Measurements from ENCODE around the gene MEGF6.
"Not testable (repeated sequence)": the region's sequence is repeated elsewhere in the genome, so short reads cannot be mapped to it uniquely, and the experiment has no call there.

MEGF6 gene

DNA sequence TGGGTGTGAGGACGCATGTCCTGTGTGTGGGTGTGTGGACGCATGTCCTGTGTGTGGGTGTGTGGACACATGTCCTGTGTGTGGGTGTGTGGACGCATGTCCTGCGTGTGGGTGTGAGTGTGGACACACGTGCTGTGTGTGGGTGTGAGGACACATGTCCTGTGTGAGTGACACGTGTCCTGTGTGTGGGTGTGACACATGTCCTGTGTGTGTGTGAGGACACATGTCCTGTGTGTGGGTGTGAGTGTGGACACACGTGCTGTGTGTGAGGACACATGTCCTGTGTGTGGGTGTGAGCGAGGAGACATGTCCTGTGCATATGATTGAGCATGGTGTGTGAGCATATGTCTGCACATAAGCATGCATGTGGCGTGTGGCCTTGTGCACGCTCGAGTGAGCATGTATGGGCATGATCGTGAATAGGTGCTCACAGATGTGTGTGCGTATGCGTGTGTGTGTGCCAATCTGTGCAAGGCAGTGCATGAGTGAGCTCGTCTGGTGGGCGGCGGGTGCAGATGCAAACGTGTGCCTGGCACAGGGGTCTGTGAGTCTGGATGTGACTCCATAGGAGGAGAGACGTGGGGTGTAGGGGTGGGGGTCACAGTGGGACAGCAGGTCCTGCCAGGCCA is 25.3 kb downstream of the MEGF6 start:
- no peak for DNase-seq (ENCODE audit: low read depth in 1 of 2, low spot score in 1 of 2)
- H3K4me3 ChIP-seq (replicated peaks; ENCODE audit: insufficient read depth, low read length), result no peak overlapping the region
- no peaks in the 10 kb centered on the region for H3K27me3 ChIP-seq (ENCODE audit: insufficient read depth, poor library complexity, severe bottlenecking)
- TF ChIP-seq, protein P1, sequence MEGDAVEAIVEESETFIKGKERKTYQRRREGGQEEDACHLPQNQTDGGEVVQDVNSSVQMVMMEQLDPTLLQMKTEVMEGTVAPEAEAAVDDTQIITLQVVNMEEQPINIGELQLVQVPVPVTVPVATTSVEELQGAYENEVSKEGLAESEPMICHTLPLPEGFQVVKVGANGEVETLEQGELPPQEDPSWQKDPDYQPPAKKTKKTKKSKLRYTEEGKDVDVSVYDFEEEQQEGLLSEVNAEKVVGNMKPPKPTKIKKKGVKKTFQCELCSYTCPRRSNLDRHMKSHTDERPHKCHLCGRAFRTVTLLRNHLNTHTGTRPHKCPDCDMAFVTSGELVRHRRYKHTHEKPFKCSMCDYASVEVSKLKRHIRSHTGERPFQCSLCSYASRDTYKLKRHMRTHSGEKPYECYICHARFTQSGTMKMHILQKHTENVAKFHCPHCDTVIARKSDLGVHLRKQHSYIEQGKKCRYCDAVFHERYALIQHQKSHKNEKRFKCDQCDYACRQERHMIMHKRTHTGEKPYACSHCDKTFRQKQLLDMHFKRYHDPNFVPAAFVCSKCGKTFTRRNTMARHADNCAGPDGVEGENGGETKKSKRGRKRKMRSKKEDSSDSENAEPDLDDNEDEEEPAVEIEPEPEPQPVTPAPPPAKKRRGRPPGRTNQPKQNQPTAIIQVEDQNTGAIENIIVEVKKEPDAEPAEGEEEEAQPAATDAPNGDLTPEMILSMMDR (IDR thresholded peaks at IDR 0.05; ENCODE audit: insufficient read depth, low read length), result no peak
- TF ChIP-seq, protein P2, sequence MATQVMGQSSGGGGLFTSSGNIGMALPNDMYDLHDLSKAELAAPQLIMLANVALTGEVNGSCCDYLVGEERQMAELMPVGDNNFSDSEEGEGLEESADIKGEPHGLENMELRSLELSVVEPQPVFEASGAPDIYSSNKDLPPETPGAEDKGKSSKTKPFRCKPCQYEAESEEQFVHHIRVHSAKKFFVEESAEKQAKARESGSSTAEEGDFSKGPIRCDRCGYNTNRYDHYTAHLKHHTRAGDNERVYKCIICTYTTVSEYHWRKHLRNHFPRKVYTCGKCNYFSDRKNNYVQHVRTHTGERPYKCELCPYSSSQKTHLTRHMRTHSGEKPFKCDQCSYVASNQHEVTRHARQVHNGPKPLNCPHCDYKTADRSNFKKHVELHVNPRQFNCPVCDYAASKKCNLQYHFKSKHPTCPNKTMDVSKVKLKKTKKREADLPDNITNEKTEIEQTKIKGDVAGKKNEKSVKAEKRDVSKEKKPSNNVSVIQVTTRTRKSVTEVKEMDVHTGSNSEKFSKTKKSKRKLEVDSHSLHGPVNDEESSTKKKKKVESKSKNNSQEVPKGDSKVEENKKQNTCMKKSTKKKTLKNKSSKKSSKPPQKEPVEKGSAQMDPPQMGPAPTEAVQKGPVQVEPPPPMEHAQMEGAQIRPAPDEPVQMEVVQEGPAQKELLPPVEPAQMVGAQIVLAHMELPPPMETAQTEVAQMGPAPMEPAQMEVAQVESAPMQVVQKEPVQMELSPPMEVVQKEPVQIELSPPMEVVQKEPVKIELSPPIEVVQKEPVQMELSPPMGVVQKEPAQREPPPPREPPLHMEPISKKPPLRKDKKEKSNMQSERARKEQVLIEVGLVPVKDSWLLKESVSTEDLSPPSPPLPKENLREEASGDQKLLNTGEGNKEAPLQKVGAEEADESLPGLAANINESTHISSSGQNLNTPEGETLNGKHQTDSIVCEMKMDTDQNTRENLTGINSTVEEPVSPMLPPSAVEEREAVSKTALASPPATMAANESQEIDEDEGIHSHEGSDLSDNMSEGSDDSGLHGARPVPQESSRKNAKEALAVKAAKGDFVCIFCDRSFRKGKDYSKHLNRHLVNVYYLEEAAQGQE (IDR thresholded peaks at IDR 0.05; ENCODE audit: insufficient replicate concordance, low read depth), result no peak
- TF ChIP-seq POLR2AphosphoS5 (IDR thresholded peaks at IDR 0.05; ENCODE audit: low read depth) (no peak), GABPA (IDR thresholded peaks at IDR 0.05; ENCODE audit: low read depth) (no peak), SPI1 (IDR thresholded peaks at IDR 0.05; ENCODE audit: borderline replicate concordance, low read depth) (no peak)
- H3K27ac ChIP-seq (replicated peaks), result no peak overlapping the region

DNA sequence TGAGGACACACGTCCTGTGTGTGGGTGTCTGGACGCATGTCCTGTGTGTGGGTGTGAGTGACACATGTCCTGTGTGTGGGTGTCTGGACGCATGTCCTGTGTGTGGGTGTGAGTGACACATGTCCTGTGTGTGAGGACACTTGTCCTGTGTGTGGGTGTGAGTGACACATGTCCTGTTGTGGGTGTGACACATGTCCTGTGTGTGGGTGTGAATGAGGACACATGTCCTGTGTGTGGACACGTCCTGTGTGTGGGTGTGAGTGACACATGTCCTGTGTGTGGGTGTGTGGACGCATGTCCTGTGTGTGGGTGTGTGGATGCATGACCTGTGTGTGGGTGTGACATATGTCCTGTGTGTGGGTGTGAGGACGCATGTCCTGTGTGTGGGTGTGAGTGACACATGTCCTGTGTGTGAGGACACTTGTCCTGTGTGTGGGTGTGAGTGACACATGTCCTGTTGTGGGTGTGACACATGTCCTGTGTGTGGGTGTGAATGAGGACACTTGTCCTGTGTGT is 25.9 kb downstream of the MEGF6 start:
- DNase-seq (ENCODE audit: low read depth in 1 of 2, low spot score in 1 of 2); H3K4me3 ChIP-seq (replicated peaks; ENCODE audit: insufficient read depth, low read length); H3K27ac ChIP-seq (replicated peaks); H3K27me3 ChIP-seq (ENCODE audit: insufficient read depth, poor library complexity, severe bottlenecking): not testable (repeated sequence)

DNA sequence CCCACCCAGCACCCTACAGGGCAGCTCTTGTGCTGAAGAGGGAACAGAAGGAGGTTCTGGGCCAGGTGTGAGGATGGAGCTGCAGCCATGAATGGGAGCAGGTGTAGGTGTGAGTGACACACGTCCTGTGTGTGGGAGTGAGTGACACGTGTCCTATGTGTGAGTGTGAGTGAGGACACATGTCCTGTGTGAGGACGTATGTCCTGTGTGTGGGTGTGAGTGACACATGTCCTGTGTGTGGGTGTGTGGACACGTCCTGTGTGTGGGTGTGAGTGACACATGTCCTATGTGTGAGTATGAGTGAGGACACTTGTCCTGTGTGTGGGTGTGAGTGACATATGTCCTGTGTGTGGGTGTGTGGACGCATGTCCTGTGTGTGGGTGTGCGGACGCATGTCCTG is 26.4 kb downstream of the MEGF6 start:
- DNase-seq (ENCODE audit: low read depth in 1 of 2, low spot score in 1 of 2), result no peak
- TF ChIP-seq, protein P2 (IDR thresholded peaks at IDR 0.05; ENCODE audit: insufficient replicate concordance, low read depth), result no peak
- TF ChIP-seq, protein P1 (IDR thresholded peaks at IDR 0.05; ENCODE audit: insufficient read depth, low read length), result no peak
- no peaks in the 10 kb centered on the region for H3K27me3 ChIP-seq (ENCODE audit: insufficient read depth, poor library complexity, severe bottlenecking)
- H3K27ac ChIP-seq (replicated peaks), result no peak overlapping the region
- no peak overlapping the region for H3K4me3 ChIP-seq (replicated peaks; ENCODE audit: insufficient read depth, low read length)

DNA sequence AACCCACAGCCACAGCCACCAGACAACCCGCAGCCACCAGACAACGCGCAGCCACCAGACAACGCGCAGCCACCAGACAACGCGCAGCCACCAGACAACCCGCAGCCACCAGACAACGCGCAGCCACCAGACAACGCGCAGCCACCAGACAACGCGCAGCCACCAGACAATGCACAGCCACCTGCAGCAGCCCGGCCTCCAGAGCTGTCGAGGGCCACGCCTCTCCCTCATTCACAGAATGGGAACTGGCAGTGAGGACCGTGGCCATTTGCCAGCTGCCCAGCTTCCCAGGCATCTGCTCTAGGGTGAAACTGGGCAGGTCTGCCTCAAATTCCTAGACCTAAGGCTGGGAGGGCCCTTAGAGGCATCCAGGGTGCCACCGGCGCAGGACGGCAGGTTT is 27.6 kb downstream of the MEGF6 start:
- H3K27ac ChIP-seq (replicated peaks); H3K27me3 ChIP-seq (ENCODE audit: insufficient read depth, poor library complexity, severe bottlenecking); DNase-seq (ENCODE audit: low read depth in 1 of 2, low spot score in 1 of 2): not testable (repeated sequence)

DNA sequence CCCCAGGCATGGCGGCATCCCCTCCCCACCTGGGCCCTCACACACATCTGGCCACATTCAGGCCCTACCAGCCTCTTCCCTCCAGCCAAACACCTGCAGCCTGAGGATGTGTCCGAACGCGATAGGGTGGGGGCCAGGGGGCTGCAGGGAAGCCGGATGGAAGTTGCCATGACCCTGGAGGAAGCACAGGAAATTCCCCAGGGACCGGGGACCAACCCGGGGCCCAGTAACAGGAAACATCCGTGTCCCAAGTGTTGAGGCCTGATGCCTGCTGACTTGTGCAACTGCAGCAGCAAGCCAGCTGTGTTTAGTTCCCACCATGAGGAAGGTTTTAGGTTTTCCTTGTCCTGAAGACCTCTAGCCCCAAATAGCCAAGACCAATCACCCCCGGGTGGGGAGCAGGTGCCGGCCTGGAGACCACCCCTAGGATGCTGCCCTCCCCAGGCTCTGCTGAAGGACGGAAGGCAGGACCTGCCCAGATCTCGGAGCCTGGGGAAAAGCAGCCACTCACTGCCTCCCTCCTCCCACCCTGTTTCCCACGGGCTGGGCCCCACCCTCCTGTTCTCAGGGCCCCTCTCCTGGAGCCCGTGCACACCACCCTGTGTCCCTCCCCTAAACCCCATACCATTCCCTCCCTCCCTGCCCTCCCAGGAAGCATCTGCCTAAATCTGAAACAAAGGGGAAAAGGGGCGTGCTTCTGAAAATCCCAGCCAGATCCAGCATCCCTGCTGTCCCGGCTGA is 29.8 kb downstream of the MEGF6 start:
- H3K27ac ChIP-seq (replicated peaks), result no peak overlapping the region
- no peak overlapping the region for H3K4me3 ChIP-seq (replicated peaks; ENCODE audit: insufficient read depth, low read length)
- DNase-seq (ENCODE audit: low read depth in 1 of 2, low spot score in 1 of 2), result no peak
- H3K27me3 ChIP-seq (ENCODE audit: insufficient read depth, poor library complexity, severe bottlenecking), result no peaks in the 10 kb centered on the region
- TF ChIP-seq, protein P1 (IDR thresholded peaks at IDR 0.05; ENCODE audit: insufficient read depth, low read length), result no peak
- TF ChIP-seq SPI1 (IDR thresholded peaks at IDR 0.05; ENCODE audit: borderline replicate concordance, low read depth) (no peak), POLR2AphosphoS5 (IDR thresholded peaks at IDR 0.05; ENCODE audit: low read depth) (no peak), GABPA (IDR thresholded peaks at IDR 0.05; ENCODE audit: low read depth) (no peak)
- TF ChIP-seq, protein P2 (IDR thresholded peaks at IDR 0.05; ENCODE audit: insufficient replicate concordance, low read depth), result no peak

More for the DNA sequence above, 27.6 kb downstream of the MEGF6 start:
- H3K4me3 ChIP-seq (replicated peaks; ENCODE audit: insufficient read depth, low read length), result not testable (repeated sequence)
